Measurements from ENCODE around the gene SKAP1. TPM values are rescaled to one million over a fixed set of nuclear protein-coding genes. Genes with fewer than 3 reads are reported as not detected.

Gene SKAP1
- total and polyA plus RNA-seq, 9 donors = 0.30 to 6.0 (median 2.4) TPM; not detected in 1

DNA sequence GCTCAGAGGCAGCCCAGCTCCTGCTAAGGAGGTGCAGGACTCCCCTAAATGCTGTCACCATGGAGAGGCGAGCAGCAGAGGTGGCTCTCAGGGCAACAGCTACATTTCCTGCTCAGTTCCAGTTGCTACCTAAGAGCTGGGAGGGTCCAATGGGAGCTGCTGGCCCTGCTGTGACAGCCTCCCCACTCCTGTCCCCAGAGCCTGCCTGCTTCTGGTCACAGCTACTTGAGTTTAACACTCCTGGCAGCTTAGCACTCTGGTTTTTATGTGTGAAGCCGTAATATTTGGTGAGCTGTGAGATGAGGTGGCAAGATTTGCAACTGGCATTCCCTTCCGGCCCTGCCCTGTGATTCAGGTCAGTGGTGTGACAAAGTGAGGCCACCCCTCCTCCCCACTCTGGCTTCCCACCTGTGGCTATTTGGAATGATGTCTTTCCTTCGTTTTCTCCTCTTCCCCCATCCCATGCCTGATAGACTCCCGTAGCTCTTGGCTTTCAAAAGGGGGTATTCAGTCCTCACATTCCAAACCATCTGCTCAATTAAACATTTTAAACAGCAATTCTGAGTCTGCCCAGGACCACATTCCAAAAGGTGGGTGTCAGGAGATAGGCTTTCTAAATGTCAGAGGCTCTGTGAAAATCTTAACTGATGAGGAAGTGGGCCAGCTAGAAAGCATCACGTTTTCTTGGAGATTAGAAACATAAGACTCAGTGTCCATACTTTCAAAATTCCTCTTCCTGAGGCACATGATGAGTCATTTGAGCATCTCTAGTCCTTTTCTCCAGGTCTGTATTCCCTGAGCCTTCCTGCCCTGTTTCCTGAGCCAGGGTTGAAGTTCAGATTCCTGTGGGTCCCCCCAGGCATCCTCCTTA is 42.6 kb upstream of the SKAP1 start:
- Histone ChIP-seq H3K27me3 (no peaks in the 10 kb centered on the region), H3K36me3 (no peaks in the 10 kb centered on the region), H3K4me3 (no peak overlapping the region), H3K9me3 (no peaks in the 10 kb centered on the region), H3K27ac (no peak overlapping the region), H3K4me1 (ENCODE audit: insufficient read depth) (no peaks in the 10 kb centered on the region)
- DNase-seq = no peak
- no peak for TF ChIP-seq EP300 (IDR thresholded peaks at IDR 0.05)
- TF ChIP-seq, protein P1, sequence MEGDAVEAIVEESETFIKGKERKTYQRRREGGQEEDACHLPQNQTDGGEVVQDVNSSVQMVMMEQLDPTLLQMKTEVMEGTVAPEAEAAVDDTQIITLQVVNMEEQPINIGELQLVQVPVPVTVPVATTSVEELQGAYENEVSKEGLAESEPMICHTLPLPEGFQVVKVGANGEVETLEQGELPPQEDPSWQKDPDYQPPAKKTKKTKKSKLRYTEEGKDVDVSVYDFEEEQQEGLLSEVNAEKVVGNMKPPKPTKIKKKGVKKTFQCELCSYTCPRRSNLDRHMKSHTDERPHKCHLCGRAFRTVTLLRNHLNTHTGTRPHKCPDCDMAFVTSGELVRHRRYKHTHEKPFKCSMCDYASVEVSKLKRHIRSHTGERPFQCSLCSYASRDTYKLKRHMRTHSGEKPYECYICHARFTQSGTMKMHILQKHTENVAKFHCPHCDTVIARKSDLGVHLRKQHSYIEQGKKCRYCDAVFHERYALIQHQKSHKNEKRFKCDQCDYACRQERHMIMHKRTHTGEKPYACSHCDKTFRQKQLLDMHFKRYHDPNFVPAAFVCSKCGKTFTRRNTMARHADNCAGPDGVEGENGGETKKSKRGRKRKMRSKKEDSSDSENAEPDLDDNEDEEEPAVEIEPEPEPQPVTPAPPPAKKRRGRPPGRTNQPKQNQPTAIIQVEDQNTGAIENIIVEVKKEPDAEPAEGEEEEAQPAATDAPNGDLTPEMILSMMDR (IDR thresholded peaks at IDR 0.05) = no peak
- intact Hi-C loops (cut with DNase I) = no loop called here
- WGBS, 3 donors = 21 to 24% (median 22%) methylated on average over 6 of the region's 6 CpGs

DNA sequence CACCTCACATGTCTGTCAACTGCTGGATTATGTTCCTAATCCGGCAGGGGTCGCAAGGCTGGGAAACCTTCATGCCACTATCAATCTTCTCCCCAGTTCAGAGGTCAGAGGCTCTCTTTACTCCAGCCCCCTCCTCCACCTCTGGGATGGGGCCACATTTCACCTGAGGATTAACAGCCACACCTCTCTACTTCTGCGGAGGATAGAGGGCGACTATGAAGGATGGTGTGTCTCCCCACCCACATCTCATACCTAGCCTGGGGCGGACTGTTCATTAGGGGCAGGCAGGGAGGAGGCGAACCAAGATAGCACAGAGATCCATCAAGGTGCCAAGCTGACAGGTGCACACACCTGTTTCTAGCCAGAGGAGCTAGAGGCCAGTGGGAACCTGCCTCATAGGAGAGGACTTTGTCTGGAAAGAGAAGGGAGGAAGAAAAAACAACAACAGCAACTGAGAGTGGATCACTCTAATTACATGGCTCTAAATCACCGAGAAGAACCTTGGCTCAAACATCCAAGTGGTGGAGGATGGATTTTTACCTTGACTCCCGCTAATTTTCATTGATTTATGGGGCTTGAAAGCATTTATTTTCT is 41.9 kb upstream of the SKAP1 start:
- H3K4me3 ChIP-seq = no peak overlapping the region
- H3K36me3 ChIP-seq = no peaks in the 10 kb centered on the region
- no peaks in the 10 kb centered on the region for H3K4me1 ChIP-seq (ENCODE audit: insufficient read depth)
- H3K27ac ChIP-seq = no peak overlapping the region
- H3K9me3 ChIP-seq = no peaks in the 10 kb centered on the region
- intact Hi-C loops (cut with DNase I) = no loop called here
- TF ChIP-seq POLR2A (IDR thresholded peaks at IDR 0.05) (no peak), EP300 (IDR thresholded peaks at IDR 0.05) (no peak)
- TF ChIP-seq, protein P1 (IDR thresholded peaks at IDR 0.05) = no peak
- DNase-seq = no peak
- WGBS, 3 donors = 12 to 20% (median 16%) methylated on average over 8 of the region's 8 CpGs
- no peaks in the 10 kb centered on the region for H3K27me3 ChIP-seq

DNA sequence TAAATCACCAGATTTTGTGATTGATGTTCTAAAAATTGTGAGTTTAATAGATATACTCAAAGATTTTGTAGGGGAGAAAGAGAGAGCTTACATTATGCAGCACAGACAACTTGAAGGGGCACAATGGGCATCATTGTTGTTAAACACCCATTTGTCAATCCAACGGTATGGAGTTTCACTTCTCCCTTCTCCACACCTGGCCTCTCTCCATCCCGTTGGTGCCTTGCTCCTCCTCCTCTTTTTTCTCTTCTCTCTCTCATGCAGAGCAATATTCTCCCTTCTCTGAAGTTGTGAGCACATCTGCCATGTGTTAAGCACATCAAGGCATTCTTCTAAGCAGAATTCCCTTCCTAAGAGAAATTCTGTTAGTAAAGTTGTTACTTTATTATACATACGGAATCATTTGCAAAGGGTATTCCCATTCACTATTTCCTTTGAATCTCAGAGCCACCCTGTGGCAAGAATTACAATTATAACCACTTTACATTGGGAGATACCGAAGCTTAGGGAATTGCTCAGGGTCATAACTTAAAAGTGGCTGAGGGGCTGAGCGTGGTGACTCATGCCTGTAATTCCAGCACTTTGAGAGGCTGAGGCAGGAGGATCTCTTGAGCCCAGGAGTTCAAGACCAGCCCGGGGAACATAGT is 40.5 kb upstream of the SKAP1 start:
- Histone ChIP-seq H3K27me3 (no peaks in the 10 kb centered on the region), H3K4me3 (no peak overlapping the region), H3K27ac (no peak overlapping the region), H3K36me3 (no peaks in the 10 kb centered on the region), H3K9me3 (no peaks in the 10 kb centered on the region), H3K4me1 (ENCODE audit: insufficient read depth) (no peaks in the 10 kb centered on the region)
- intact Hi-C loops (cut with DNase I) = no loop called here
- no peak for DNase-seq
- TF ChIP-seq POLR2A (IDR thresholded peaks at IDR 0.05) (no peak), EP300 (IDR thresholded peaks at IDR 0.05) (no peak)
- TF ChIP-seq, protein P1 (IDR thresholded peaks at IDR 0.05) = no peak
- 18 to 25% (median 20%) methylated on average over 6 of the region's 6 CpGs for WGBS, 3 donors

DNA sequence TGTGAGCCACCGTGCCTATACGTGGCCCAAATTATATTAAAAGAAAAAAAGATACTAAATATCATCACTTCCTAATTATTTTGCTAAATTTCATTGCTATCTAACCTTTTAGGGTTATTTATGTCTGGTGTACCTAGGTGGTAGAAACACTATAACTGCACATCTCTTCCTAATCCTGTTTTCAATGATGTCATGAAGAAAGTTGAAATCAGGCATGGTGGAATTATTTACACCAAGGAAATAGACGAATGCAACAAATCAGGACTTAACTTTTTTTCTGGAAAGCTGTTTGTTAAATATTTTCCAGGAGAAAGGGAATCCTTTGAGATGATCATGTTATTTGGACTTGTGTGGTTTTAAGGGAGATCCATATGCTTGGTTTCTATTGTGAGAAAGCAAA is 39.2 kb upstream of the SKAP1 start:
- Histone ChIP-seq H3K27ac (no peak overlapping the region), H3K4me3 (no peak overlapping the region), H3K9me3 (no peaks in the 10 kb centered on the region), H3K27me3 (no peaks in the 10 kb centered on the region), H3K36me3 (no peaks in the 10 kb centered on the region), H3K4me1 (ENCODE audit: insufficient read depth) (no peaks in the 10 kb centered on the region)
- TF ChIP-seq, protein P1 (IDR thresholded peaks at IDR 0.05) = no peak
- no peak for TF ChIP-seq POLR2A (IDR thresholded peaks at IDR 0.05)
- TF ChIP-seq EP300 (IDR thresholded peaks at IDR 0.05) = no peak
- 69 to 74% (median 72%) methylated on average over 3 of the region's 3 CpGs for WGBS, 3 donors
- no peak for DNase-seq
- intact Hi-C loops (cut with DNase I) = no loop called here

All from ovary (tissue), 9 donors.